ENCODE measurements around the gene FAM186B.

GRCh38 chr12:49647827-49648711 is 42.6 kb upstream of the FAM186B start:
- TF ChIP-seq CTCF (IDR thresholded peaks at IDR 0.05) (no peak), POLR2A (IDR thresholded peaks at IDR 0.05) (no peak)

All from right lobe of liver (tissue), 4 donors.